ENCODE data around the gene MAP3K5. TPM values are rescaled to one million over a fixed set of nuclear protein-coding genes. Genes with fewer than 3 reads are reported as not detected.

Gene MAP3K5
- total RNA-seq, 1 donor from 2014 or later: 5.7 TPM

DNA sequence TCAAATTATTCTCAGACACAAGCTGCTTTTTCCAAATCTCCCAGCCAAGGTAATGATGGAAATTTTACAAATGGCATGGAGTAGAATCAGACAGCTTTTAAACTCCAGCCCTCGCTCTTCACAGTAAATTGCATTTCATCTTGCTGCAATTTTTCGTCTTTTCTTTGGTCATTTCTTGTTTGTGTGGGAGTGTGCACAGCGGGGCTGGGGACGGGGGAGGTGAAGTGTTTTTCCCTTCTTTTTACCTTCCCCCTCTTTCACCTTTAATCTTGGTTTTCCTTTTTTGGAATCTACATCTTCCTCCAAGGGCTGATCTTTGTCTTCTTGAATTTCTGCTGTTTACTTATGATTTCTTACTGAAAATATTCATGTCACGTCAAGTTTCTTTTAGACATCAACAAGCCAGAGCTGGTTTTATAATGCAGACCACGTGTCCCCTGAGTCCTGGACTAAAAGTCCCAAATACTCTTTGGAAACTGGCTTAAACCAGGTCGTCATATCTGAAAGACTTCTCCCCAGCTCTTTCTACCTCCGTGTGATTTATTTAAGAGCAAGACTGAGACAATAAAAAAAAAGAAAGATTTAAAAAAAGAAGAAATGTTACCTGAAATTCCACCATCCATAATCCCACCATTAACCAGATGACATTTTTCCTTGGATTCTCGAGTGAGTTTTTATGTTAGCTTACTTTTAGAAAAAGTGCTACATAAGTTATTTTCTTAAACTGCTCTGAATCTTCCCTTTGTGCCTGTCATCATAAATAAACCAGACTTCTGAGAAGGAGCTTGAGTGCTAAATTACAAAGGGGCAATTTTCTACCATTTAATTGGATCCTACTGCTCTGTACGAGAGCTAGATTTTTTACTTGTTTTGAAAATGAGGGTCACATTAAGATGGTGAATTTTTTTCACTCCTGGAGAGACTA lies 52.0 kb downstream of the MAP3K5 start:
- H3K4me3 ChIP-seq (ENCODE audit: low read depth, low read length): no peak overlapping the region
- no peaks in the 10 kb centered on the region for H3K36me3 ChIP-seq (ENCODE audit: control insufficient read depth, insufficient read depth, low read length)
- no peaks in the 10 kb centered on the region for H3K27me3 ChIP-seq (ENCODE audit: control insufficient read depth, insufficient read depth, low read length)
- no peak for DNase-seq (ENCODE audit: low read depth)
- TF ChIP-seq, protein P1, sequence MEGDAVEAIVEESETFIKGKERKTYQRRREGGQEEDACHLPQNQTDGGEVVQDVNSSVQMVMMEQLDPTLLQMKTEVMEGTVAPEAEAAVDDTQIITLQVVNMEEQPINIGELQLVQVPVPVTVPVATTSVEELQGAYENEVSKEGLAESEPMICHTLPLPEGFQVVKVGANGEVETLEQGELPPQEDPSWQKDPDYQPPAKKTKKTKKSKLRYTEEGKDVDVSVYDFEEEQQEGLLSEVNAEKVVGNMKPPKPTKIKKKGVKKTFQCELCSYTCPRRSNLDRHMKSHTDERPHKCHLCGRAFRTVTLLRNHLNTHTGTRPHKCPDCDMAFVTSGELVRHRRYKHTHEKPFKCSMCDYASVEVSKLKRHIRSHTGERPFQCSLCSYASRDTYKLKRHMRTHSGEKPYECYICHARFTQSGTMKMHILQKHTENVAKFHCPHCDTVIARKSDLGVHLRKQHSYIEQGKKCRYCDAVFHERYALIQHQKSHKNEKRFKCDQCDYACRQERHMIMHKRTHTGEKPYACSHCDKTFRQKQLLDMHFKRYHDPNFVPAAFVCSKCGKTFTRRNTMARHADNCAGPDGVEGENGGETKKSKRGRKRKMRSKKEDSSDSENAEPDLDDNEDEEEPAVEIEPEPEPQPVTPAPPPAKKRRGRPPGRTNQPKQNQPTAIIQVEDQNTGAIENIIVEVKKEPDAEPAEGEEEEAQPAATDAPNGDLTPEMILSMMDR (IDR thresholded peaks at IDR 0.05; ENCODE audit: insufficient read depth, low read length, poor library complexity, severe bottlenecking): no peak

DNA sequence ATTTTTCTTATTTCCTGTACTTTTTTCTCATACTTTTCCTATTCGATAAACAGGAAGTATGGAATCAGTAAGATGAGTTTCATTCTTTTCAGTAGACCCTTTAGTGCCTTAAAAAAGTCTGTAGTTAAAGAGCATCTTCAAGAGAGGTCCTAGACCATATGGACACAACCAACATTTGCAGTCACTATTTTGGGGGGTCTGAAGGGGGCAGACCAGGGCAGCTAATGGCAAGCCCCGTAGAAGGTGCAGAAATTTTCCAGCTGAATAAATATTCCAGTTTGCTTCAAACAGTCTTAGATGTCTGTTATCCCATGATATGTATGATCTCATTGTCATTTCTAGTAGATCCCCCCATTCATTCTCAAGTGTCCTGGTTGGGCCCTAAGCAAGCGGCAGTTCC lies 52.8 kb downstream of the MAP3K5 start:
- no peak for DNase-seq (ENCODE audit: low read depth)
- Histone ChIP-seq H3K4me3 (ENCODE audit: low read depth, low read length) (no peak overlapping the region), H3K27me3 (ENCODE audit: control insufficient read depth, insufficient read depth, low read length) (no peaks in the 10 kb centered on the region), H3K36me3 (ENCODE audit: control insufficient read depth, insufficient read depth, low read length) (no peaks in the 10 kb centered on the region)
- TF ChIP-seq, protein P1 (IDR thresholded peaks at IDR 0.05; ENCODE audit: insufficient read depth, low read length, poor library complexity, severe bottlenecking): no peak

DNA sequence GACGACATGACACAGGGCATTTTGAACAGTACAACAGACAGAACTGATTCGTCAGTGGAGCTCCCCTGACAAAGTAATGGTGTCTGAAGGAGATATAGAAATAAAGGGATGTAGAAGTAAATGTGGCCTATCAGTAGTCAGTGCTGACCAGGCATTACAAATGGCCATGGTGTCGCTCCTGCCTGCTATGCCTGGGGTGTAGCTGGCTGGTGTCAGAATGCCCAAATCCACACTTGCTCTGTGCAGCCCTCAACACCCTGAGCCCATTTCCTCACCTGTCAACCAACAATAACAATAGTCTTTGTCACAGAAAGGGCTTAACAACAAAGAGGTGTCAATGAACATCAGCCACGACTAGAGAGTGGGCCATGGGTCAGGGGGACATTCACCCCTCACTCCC lies 53.2 kb downstream of the MAP3K5 start:
- TF ChIP-seq, protein P1 (IDR thresholded peaks at IDR 0.05; ENCODE audit: insufficient read depth, low read length, poor library complexity, severe bottlenecking): no peak
- DNase-seq (ENCODE audit: low read depth): no peak
- H3K4me3 ChIP-seq (ENCODE audit: low read depth, low read length): no peak overlapping the region
- H3K27me3 ChIP-seq (ENCODE audit: control insufficient read depth, insufficient read depth, low read length): no peaks in the 10 kb centered on the region
- H3K36me3 ChIP-seq (ENCODE audit: control insufficient read depth, insufficient read depth, low read length): no peaks in the 10 kb centered on the region

DNA sequence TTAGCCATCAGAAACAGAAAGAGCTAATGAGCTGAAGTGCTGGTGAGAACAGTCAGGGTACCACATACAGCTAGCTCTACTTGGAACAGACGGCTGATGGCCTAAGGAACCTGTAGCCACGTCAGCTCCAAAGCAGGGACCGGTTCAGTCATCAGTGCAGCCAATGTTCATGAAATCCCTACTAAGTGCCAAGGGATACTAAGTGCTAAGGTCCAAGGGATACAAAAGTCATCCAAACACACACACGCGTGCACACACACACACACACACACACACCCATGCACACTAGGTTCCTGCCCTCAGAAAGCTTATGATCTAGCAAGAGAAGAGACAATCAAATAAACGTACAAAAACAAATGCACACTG lies 53.6 kb downstream of the MAP3K5 start:
- TF ChIP-seq, protein P1 (IDR thresholded peaks at IDR 0.05; ENCODE audit: insufficient read depth, low read length, poor library complexity, severe bottlenecking): no peak
- H3K27me3 ChIP-seq (ENCODE audit: control insufficient read depth, insufficient read depth, low read length): no peaks in the 10 kb centered on the region
- no peaks in the 10 kb centered on the region for H3K36me3 ChIP-seq (ENCODE audit: control insufficient read depth, insufficient read depth, low read length)
- no peak for DNase-seq (ENCODE audit: low read depth)
- no peak overlapping the region for H3K4me3 ChIP-seq (ENCODE audit: low read depth, low read length)

DNA sequence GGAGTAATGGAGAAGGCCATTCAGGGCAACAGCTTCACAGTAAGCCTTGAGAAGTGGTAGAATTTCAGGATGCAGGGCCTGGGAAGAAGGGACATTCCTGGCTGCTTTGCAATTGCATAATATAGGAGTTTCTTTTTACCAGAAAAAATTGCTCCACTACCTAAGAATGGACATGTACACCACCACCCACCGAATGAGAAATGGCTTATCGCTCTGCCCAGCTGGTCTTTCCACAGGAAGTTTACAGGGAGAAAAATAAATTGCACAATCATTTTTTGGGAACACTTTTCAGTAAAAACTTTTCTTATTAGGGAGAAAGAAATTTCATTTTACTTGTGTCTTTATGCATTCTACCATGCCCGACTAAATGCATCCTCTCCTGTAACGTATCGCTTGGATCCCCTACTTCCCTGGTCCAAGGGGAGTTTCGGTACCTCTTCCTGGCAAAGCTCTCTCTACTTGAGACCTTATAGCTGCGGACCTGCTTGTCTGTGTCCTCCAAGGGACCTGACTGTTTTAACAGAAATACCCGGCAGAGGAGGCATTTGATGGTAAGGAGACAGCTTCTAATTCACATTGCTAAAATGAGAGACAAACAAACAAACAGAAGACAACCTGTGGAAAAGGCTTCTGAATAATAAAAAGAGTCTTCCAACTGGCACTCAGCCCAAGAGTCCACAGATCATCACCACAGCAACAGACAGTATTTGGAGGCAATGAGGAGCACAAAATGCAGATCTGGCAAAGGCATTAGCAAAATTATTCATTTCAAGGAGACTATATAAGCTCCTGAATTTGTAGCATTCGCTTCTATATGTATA lies 54.2 kb downstream of the MAP3K5 start:
- no peak for DNase-seq (ENCODE audit: low read depth)
- Histone ChIP-seq H3K36me3 (ENCODE audit: control insufficient read depth, insufficient read depth, low read length) (no peaks in the 10 kb centered on the region), H3K4me3 (ENCODE audit: low read depth, low read length) (no peak overlapping the region), H3K27me3 (ENCODE audit: control insufficient read depth, insufficient read depth, low read length) (no peaks in the 10 kb centered on the region)
- TF ChIP-seq, protein P1 (IDR thresholded peaks at IDR 0.05; ENCODE audit: insufficient read depth, low read length, poor library complexity, severe bottlenecking): no peak

Data from kidney epithelial cell (primary cell).